Measurements from ENCODE around the gene SLX4IP. TPM values are rescaled to one million over a fixed set of nuclear protein-coding genes. Genes with fewer than 3 reads are reported as not detected.

SLX4IP gene
- total RNA-seq, 2 experiments from 2014 or later: 1.6 to 1.8 TPM

DNA sequence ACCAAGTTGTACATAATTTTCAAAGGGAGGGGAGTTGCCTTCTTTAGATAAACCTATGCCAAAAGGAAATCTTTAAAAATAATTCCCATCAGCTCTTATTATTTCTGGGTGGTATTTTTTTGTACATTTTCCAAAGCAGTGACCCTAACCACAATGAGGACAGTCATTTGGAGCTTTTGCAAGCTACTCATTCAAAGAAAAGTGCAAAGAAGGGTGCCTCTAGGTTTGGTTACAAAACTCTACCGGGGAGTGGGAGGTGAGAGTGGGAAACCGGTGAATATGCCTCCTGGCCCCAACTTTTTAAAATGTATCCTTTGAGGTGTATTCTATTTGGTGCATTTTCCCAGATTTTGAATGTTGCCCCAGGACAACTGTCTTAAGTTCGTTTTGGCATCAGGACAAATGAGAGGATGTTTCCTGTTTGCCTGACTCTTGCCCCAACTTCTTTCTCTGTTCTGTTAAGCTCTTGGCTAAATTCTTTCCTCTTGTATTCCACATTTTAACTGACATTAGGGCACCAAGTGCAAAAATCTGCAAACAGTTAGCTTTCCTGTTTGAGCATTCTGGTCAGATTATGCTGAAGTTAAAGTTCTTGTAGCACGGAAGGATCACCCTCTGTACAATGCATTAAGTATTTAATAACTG lies 78.9 kb downstream of the SLX4IP start:
- intact Hi-C loops (cut with DNase I, micrococcal nuclease): no loop called here
- Histone ChIP-seq H3K4me3 (ENCODE audit: low read length) (no peak overlapping the region), H3K36me3 (ENCODE audit: insufficient read depth, low read length) (no peaks in the 10 kb centered on the region), H3K27ac (ENCODE audit: low read depth in 1 of 2, low read length in 2 of 2) (no peak overlapping the region), H3K9me3 (ENCODE audit: control insufficient read depth in 1 of 2, insufficient read depth in 1 of 2, low read length in 2 of 2) (no peaks in the 10 kb centered on the region), H3K4me1 (ENCODE audit: insufficient read depth, low read length) (peaks cover 10% of the 10 kb centered on the region), H3K27me3 (ENCODE audit: control insufficient read depth in 1 of 2, insufficient read depth in 2 of 2, low read length in 2 of 2) (no peaks in the 10 kb centered on the region)
- TF ChIP-seq CTCF (IDR thresholded peaks at IDR 0.05): no peak
- DNase-seq (no peak), ATAC-seq (ENCODE audit: poor library complexity) (no peak)
- no peak overlapping the region for H3K27ac Mint-ChIP-seq
- H3K4me3 Mint-ChIP-seq: no peak overlapping the region
- H3K4me1 Mint-ChIP-seq (ENCODE audit: low read depth): peaks cover 42% of the 10 kb centered on the region
- CTCF ChIA-PET: no interaction called here
- no peaks in the 10 kb centered on the region for H3K36me3 Mint-ChIP-seq (ENCODE audit: low read depth)
- H3K27me3 Mint-ChIP-seq: no peaks in the 10 kb centered on the region
- H3K9me3 Mint-ChIP-seq: no peaks in the 10 kb centered on the region
- POLR2A ChIA-PET: interaction anchor here (1.5 kb wide), 1 partner anchor 45 kb away, joined by 3 read pairs; no protein-coding TSS in a partner anchor

- ChIA-PET CTCF (no interaction called here), POLR2A (no interaction called here)
- Histone ChIP-seq H3K4me3 (ENCODE audit: low read length) (no peak overlapping the region), H3K27ac (ENCODE audit: low read depth in 1 of 2, low read length in 2 of 2) (no peak overlapping the region), H3K4me1 (ENCODE audit: insufficient read depth, low read length) (peaks cover 2% of the 10 kb centered on the region), H3K9me3 (ENCODE audit: control insufficient read depth in 1 of 2, insufficient read depth in 1 of 2, low read length in 2 of 2) (no peaks in the 10 kb centered on the region), H3K27me3 (ENCODE audit: control insufficient read depth in 1 of 2, insufficient read depth in 2 of 2, low read length in 2 of 2) (no peaks in the 10 kb centered on the region), H3K36me3 (ENCODE audit: insufficient read depth, low read length) (no peaks in the 10 kb centered on the region)
- no peaks in the 10 kb centered on the region for H3K9me3 Mint-ChIP-seq
- no peak for ATAC-seq (ENCODE audit: poor library complexity)
- no peak for DNase-seq
- no peaks in the 10 kb centered on the region for H3K27me3 Mint-ChIP-seq
- no peak overlapping the region for H3K27ac Mint-ChIP-seq
- intact Hi-C loops (cut with DNase I, micrococcal nuclease): no loop called here
- H3K4me1 Mint-ChIP-seq (ENCODE audit: low read depth): peaks cover 49% of the 10 kb centered on the region
- TF ChIP-seq CTCF (IDR thresholded peaks at IDR 0.05): no peak
- no peaks in the 10 kb centered on the region for H3K36me3 Mint-ChIP-seq (ENCODE audit: low read depth)
- no peak overlapping the region for H3K4me3 Mint-ChIP-seq
Measured at GRCh38 chr20:10516529-10516928, 81.4 kb downstream of the SLX4IP start.

DNA sequence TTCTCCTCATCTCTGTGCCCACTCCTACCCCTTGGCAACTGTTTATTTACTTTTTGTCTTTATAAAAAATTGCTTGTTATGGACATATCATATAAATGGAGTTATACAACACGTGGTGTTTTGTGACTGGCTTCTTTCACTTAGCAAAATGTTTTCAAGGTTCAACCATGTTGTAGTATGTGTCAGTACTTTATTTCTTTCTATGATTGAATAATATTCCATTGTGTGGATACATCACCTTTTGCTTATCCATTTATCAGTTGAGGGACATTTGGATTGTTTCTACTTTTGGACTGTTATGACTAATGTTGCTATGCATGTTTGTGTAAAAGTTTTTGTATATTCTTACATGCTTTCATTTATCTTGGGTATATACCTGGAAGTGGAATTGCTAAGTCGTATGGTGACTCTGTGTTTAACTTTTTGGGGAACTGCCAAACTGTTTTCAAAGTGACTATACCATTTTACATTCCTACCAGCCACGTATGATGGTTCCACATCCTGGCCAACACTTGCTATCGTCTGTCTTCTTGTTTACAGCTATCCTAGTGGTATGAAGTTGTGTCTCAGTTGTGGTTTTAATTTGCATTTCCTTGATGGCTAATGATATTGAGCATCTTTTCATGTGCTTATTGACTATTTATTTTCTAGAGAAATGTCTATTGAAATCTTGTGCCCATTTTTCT lies 84.4 kb downstream of the SLX4IP start:
- no peaks in the 10 kb centered on the region for H3K4me1 ChIP-seq (ENCODE audit: insufficient read depth, low read length)
- ChIA-PET POLR2A (no interaction called here), CTCF (no interaction called here)
- no peaks in the 10 kb centered on the region for H3K27me3 Mint-ChIP-seq
- H3K4me1 Mint-ChIP-seq (ENCODE audit: low read depth): peaks cover 30% of the 10 kb centered on the region
- TF ChIP-seq CTCF (IDR thresholded peaks at IDR 0.05): no peak
- DNase-seq (peak in 1 of 14 experiments; percentile 40), ATAC-seq (ENCODE audit: poor library complexity) (no peak)
- no peaks in the 10 kb centered on the region for H3K36me3 Mint-ChIP-seq (ENCODE audit: low read depth)
- intact Hi-C loops (cut with DNase I, micrococcal nuclease): loop anchor here in 1 of 2 experiments (5.0 kb wide), 2 partner anchors 32 to 52 kb away; no protein-coding TSS in a partner anchor
- H3K27me3 ChIP-seq (ENCODE audit: control insufficient read depth in 1 of 2, insufficient read depth in 2 of 2, low read length in 2 of 2): no peaks in the 10 kb centered on the region
- H3K27ac Mint-ChIP-seq: no peak overlapping the region
- no peak overlapping the region for H3K4me3 Mint-ChIP-seq
- no peaks in the 10 kb centered on the region for H3K9me3 ChIP-seq (ENCODE audit: control insufficient read depth in 1 of 2, insufficient read depth in 1 of 2, low read length in 2 of 2)
- no peaks in the 10 kb centered on the region for H3K36me3 ChIP-seq (ENCODE audit: insufficient read depth, low read length)
- H3K9me3 Mint-ChIP-seq: no peaks in the 10 kb centered on the region
- H3K4me3 ChIP-seq (ENCODE audit: low read length): no peak overlapping the region
- H3K27ac ChIP-seq (ENCODE audit: low read depth in 1 of 2, low read length in 2 of 2): no peak overlapping the region

All from CD4-positive, alpha-beta T cell (primary cell).